Psoas muscle (tissue), 8 donors: Measurements from ENCODE around the gene ST3GAL2. TPM values are rescaled to one million over a fixed set of nuclear protein-coding genes. Genes with fewer than 3 reads are reported as not detected.

Experiments
- ATAC-seq, 4 donors: fragments of 200-7000 bp; cut with Tn5 transposase; one replicate each; pipeline ENCODE4 v1.9.1; 2020; ENCODE audit warnings: moderate library complexity in 3 of 4, mild to moderate bottlenecking in 2 of 4
- DNase-seq, 2 donors: peaks; one replicate each; pipeline ENCODE4 v3.0.0-alpha.2; 2020
- H3K27ac ChIP-seq: fragments of 200-600 bp; one replicate; pipeline ENCODE4 v1.8.0; 2022
- H3K27me3 ChIP-seq, 3 donors: fragments of 200-600 bp in 1 of 3; one replicate each; pipeline versions ENCODE4 v1.6.1 to v1.8.0; 2013 to 2022; ENCODE audit warnings: low read length in 2 of 3, mild to moderate bottlenecking in 2 of 3, moderate library complexity in 1 of 3; ENCODE audit not compliant: insufficient read depth in 3 of 3
- H3K36me3 ChIP-seq, 2 donors: fragments of 200-600 bp in 1 of 2; one replicate each; pipeline versions ENCODE4 v1.6.1 to v1.8.0; 2013 to 2022; ENCODE audit warnings: low read depth in 1 of 2, mild to moderate bottlenecking in 1 of 2, moderate library complexity in 1 of 2; ENCODE audit not compliant: insufficient read depth in 1 of 2
- H3K4me1 ChIP-seq: fragments of 200-600 bp; one replicate; pipeline ENCODE4 v1.8.0; 2022
- H3K4me3 ChIP-seq: fragments of 200-600 bp; one replicate; pipeline ENCODE4 v1.8.0; 2022; ENCODE audit warnings: mild to moderate bottlenecking
- H3K9me3 ChIP-seq: fragments of 200-600 bp; one replicate; pipeline ENCODE4 v1.8.0; 2022
- WGBS, 3 donors: extraction: QIAGEN DNeasy Blood & Tissue Kit; methylation state at CpG; one replicate each; pipeline versions ENCODE4 v1.1.6 to v1.1.7; 2013; 5-methylcytosine and 5-hydroxymethylcytosine counted together
- intact Hi-C, 2 donors: fragments of 100-400 bp; cut with DNase I; formaldehyde crosslinking; loops; one replicate each; pipeline versions ENCODE4 v1.11.0 to v1.14.2; 2022
- polyA plus RNA-seq, 3 donors: library from polyadenylated mRNA; stranded (reverse); fragments of 200-250 nt; gene quantifications; one replicate each; pipeline ENCODE4 v1.2.3, GENCODE V29; 2013
- total RNA-seq, 4 donors: library from RNA; stranded (reverse); fragmentation: NEBNext Ultra II Directional in 2 of 4; extraction: Animal tissue kit (Norgen Biotek cat#: 25700) in 2 of 4; gene quantifications; one replicate each; pipeline versions ENCODE4 v1.2.1 to v1.2.4, GENCODE V29; 2021 to 2023
- TF ChIP-seq, protein P1 (sequence below): fragments of 200-600 bp; IDR thresholded peaks from one replicate; pipeline ENCODE4 v1.8.0; 2022; ENCODE audit warnings: antibody characterized with exemption
- donor health status: healthy with polysubstance abuse.
- donor health status: DM: no; HTN: no; CAD: no; lungs with moderate emphysema.
- donor health status: Bipolar disorder and iron deficiency.
- donor health status: healthy.
- donor health status: DM: yes; HTN: yes; CAD: no.
- donor health status: DM: no; HTN: no; CAD: no.
- donor health status: DM: no; HTN: no; CAD: no.
- donor health status: DM: yes; HTN: yes; CAD: no.

ST3GAL2 gene
- total and polyA plus RNA-seq, 7 donors: 7.0 to 33.0 (median 19.8) TPM

DNA sequence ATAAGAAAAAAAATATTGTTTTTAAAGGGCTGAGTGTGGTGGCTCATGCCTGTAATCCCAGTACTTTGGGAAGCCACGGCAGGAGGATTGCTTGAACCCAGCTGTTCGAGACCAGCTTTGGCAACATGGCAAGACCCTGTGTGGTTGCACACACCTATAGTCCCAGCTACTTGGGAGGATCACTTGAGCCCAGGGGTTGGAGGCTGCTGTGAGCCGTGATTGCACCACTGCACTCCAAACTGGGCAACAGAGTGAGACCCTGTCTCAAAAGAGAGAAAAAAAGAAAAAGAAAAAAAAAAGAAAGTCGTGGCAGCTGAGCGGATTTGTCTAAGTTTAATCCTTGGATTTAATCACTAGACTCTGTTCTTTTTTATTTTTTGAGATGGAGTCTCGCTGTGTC lies 9.2 kb upstream of the ST3GAL2 start:
- no peaks in the 10 kb centered on the region for H3K36me3 ChIP-seq
- H3K27me3 ChIP-seq: peaks cover 0 to 4% (median 0%) of the 10 kb centered on the region in 3 donors
- no peaks in the 10 kb centered on the region for H3K4me1 ChIP-seq
- intact Hi-C loops: no loop called here
- no peak overlapping the region for H3K4me3 ChIP-seq
- DNase-seq: no peak
- no peak overlapping the region for H3K27ac ChIP-seq
- ATAC-seq: no peak
- TF ChIP-seq, protein P1, sequence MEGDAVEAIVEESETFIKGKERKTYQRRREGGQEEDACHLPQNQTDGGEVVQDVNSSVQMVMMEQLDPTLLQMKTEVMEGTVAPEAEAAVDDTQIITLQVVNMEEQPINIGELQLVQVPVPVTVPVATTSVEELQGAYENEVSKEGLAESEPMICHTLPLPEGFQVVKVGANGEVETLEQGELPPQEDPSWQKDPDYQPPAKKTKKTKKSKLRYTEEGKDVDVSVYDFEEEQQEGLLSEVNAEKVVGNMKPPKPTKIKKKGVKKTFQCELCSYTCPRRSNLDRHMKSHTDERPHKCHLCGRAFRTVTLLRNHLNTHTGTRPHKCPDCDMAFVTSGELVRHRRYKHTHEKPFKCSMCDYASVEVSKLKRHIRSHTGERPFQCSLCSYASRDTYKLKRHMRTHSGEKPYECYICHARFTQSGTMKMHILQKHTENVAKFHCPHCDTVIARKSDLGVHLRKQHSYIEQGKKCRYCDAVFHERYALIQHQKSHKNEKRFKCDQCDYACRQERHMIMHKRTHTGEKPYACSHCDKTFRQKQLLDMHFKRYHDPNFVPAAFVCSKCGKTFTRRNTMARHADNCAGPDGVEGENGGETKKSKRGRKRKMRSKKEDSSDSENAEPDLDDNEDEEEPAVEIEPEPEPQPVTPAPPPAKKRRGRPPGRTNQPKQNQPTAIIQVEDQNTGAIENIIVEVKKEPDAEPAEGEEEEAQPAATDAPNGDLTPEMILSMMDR: no peak
- no peaks in the 10 kb centered on the region for H3K9me3 ChIP-seq
- 71 to 80% (median 73%) methylated on average over 6 of the region's 6 CpGs for WGBS, 3 donors

DNA sequence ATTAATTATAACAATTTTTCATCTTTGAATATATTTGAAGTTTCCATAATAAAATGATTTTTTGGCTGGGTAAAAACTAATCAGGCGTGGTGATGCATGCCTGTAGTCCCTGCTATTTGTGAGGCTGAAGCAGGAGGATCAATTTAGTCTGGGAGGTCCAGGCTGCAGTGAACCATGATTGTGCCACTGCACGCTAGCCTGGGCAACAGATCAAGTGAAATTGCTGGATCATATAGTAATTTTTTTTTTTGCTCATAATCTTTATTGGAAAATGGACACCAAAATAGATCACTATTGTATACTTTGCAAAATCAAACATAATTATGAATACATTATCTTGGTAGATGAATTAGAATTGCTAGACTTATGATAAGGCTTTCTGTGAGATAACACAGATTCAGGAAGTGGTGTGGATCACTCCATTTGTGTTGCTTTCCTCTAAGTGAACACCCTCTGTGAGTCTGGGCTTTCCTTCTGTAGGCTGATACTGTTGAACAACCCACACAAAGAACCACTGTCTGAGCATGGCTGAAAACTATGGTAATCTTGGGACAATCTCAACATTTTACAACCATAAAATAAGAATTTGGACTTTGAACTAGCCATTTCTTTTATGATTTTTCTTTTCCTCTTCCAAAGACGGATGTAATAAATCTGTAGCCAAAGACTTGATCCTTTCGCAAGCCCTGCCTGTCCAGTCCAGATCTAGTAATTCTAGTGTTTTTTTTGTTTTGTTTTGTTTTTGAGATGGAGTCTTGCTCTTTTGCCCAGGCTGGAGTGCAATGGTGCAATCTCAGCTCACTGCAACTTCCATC lies 5.6 kb upstream of the ST3GAL2 start:
- WGBS, 3 donors: 77 to 89% (median 82%) methylated on average over 4 of the region's 4 CpGs
- ATAC-seq: no peak
- intact Hi-C loops: no loop called here

DNA sequence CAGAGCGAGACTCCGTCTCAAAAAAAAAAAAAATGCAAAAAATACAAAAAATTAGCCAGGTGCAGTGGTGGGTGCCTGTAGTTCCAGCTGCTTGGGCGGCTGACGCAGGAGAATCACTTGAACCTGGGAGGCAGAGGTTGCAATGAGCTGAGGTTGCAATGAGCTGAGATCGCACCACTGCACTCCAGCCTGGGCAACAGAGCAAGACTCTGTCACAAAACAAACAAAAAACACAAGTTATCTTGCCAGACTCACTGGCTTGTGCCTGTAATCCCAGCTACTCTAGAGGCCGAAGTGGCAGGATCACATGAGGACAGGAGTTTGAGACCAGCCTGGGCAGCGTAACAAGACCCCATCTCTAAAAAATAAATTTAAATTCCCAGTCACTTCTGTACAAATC lies 3.4 kb upstream of the ST3GAL2 start:
- Histone ChIP-seq H3K4me1 (peaks cover 15% of the 10 kb centered on the region), H3K4me3 (no peak overlapping the region), H3K27ac (no peak overlapping the region), H3K9me3 (no peaks in the 10 kb centered on the region), H3K36me3 (no peaks in the 10 kb centered on the region), H3K27me3 (no peaks in the 10 kb centered on the region)
- 89 to 95% (median 94%) methylated on average over 7 of the region's 7 CpGs for WGBS, 3 donors
- intact Hi-C loops: no loop called here
- DNase-seq: no peak
- TF ChIP-seq, protein P1: no peak
- no peak for ATAC-seq

More for the DNA sequence above, 5.6 kb upstream of the ST3GAL2 start:
- Histone ChIP-seq H3K36me3 (no peaks in the 10 kb centered on the region), H3K27me3 (no peaks in the 10 kb centered on the region), H3K4me1 (peaks cover 5% of the 10 kb centered on the region), H3K4me3 (no peak overlapping the region), H3K9me3 (no peaks in the 10 kb centered on the region), H3K27ac (no peak overlapping the region)
- TF ChIP-seq, protein P1: no peak
- DNase-seq: no peak

DNA sequence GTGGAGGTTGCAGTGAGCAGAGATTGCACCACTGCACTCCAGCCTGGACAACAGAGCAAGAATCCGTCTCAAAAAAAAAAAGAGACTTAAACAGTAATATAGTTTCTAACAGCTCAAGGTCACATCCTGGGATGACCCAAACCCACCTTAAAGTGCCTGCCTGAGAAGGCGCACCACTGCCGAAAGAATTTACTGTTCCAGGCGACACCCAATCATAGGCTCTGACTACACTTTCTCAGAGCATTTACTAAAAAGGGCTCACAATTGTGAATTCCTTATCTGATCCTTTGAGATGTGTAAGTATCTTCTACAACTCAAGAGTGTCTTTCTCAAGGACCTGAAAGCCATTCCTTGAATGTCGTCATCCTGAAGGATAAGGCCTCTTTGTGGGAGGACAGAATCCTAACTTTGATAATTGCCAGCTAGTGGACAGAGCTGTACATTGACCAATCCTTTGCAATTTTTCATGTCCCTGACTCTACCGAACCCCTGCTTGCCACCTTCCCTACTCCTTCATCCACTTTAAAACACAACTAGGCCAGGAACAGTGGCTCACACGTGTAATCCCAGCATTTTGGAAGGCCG lies 2.6 kb upstream of the ST3GAL2 start:
- ATAC-seq (no peak), DNase-seq (no peak)
- Histone ChIP-seq H3K4me3 (no peak overlapping the region), H3K36me3 (no peaks in the 10 kb centered on the region), H3K9me3 (no peaks in the 10 kb centered on the region), H3K27ac (no peak overlapping the region), H3K4me1 (peaks cover 22% of the 10 kb centered on the region), H3K27me3 (no peaks in the 10 kb centered on the region)
- intact Hi-C loops: no loop called here
- TF ChIP-seq, protein P1: no peak
- WGBS, 3 donors: 86 to 92% (median 89%) methylated on average over 8 of the region's 8 CpGs
